ENCODE results near the gene FUCA2.

GRCh38 chr6:143505537-143505936 is 6.0 kb downstream of the FUCA2 start:
- TF ChIP-seq, protein P1, sequence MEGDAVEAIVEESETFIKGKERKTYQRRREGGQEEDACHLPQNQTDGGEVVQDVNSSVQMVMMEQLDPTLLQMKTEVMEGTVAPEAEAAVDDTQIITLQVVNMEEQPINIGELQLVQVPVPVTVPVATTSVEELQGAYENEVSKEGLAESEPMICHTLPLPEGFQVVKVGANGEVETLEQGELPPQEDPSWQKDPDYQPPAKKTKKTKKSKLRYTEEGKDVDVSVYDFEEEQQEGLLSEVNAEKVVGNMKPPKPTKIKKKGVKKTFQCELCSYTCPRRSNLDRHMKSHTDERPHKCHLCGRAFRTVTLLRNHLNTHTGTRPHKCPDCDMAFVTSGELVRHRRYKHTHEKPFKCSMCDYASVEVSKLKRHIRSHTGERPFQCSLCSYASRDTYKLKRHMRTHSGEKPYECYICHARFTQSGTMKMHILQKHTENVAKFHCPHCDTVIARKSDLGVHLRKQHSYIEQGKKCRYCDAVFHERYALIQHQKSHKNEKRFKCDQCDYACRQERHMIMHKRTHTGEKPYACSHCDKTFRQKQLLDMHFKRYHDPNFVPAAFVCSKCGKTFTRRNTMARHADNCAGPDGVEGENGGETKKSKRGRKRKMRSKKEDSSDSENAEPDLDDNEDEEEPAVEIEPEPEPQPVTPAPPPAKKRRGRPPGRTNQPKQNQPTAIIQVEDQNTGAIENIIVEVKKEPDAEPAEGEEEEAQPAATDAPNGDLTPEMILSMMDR (IDR thresholded peaks at IDR 0.05; ENCODE audit: low read depth, low read length, poor library complexity, severe bottlenecking): no peak
- TF ChIP-seq EZH2phosphoT487 (IDR thresholded peaks at IDR 0.05; ENCODE audit: borderline replicate concordance, low read length): no peak

Measured in DOHH2 (cell line).